ENCODE measurements around the gene IL1RAP. TPM values are rescaled to one million over a fixed set of nuclear protein-coding genes. Genes with fewer than 3 reads are reported as not detected.

IL1RAP gene
- total and polyA plus RNA-seq, 10 donors: 1.1 to 47.4 (median 24.6) TPM

DNA sequence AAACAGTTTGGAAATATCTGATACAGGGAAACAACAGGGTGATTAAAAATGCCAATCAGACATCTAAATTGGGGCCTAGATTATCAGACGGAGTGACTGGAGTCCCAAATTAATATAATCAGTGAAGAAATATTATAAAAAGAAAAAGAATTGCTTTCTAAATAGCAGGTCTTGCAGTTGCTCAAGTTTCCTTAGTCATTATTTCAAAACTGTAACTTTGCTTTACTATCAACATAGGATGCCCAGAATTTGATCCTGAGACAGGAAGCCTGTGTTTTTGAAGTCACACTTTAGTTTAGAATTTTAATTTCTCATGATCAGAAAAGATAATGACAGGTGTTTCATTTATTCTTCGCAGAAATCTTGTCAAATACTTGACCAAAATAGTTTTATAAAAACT lies 105.9 kb downstream of the IL1RAP start:
- no peaks in the 10 kb centered on the region for H3K9me3 ChIP-seq
- peaks cover 0 to 72% (median 23%) of the 10 kb centered on the region in 6 donors for H3K4me1 ChIP-seq
- TF ChIP-seq POLR2A (IDR thresholded peaks at IDR 0.05) (no peak), POLR2AphosphoS5 (IDR thresholded peaks at IDR 0.05) (no peak)
- TF ChIP-seq, protein P1, sequence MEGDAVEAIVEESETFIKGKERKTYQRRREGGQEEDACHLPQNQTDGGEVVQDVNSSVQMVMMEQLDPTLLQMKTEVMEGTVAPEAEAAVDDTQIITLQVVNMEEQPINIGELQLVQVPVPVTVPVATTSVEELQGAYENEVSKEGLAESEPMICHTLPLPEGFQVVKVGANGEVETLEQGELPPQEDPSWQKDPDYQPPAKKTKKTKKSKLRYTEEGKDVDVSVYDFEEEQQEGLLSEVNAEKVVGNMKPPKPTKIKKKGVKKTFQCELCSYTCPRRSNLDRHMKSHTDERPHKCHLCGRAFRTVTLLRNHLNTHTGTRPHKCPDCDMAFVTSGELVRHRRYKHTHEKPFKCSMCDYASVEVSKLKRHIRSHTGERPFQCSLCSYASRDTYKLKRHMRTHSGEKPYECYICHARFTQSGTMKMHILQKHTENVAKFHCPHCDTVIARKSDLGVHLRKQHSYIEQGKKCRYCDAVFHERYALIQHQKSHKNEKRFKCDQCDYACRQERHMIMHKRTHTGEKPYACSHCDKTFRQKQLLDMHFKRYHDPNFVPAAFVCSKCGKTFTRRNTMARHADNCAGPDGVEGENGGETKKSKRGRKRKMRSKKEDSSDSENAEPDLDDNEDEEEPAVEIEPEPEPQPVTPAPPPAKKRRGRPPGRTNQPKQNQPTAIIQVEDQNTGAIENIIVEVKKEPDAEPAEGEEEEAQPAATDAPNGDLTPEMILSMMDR (IDR thresholded peaks at IDR 0.05 in 8 of 11, conservative IDR thresholded peaks at IDR 0.05 in 3 of 11): no peak
- H3K27ac ChIP-seq: peak overlapping the region in 5 of 8 donors; percentile 70 to 84 (median 77)
- 55 to 83% (median 72%) methylated on average over 2 of the region's 2 CpGs for WGBS, 5 donors
- no peak for DNase-seq
- H3K4me3 ChIP-seq: no peak overlapping the region
- peaks cover 0 to 18% (median 4%) of the 10 kb centered on the region in 6 donors for H3K36me3 ChIP-seq
- intact Hi-C loops (cut with DNase I; ENCODE audit: low total_unique reads): no loop called here
- H3K27me3 ChIP-seq (replicated peaks in 1 of 7): no peaks in the 10 kb centered on the region

DNA sequence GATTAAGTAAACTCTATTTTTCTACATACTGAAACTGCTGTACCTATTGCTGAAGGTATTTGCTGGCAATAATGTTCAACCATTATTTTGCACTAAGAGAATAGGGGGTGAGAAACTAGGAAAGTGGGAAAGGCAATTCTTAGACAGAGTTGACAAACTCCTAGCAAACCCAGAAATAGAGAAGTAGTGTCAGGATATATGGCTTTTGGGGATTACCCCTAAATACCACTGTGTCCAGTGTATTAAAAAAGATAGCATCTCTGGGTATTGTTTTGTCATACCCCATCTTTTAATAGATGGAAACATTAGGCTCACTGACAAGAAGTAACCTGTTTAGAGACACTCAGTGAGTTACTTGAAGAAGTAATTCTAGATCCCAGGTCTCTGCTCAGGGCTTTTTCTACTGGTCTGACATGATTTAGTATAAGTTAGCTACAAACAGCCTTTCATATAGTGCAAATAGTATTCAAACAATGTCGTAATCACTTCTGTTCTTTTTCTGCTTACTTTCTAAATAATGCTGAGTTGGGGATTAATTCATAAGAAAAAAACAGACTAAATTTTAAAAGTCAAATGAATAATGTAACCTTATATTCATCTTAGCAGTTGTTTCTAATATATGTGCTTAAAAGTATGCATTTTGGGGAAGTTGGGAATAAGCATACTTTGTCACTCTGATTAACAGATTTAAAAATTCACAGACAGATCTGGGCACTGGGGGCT lies 107.2 kb downstream of the IL1RAP start:
- Histone ChIP-seq H3K36me3 (peaks cover 0 to 22% (median 4%) of the 10 kb centered on the region in 6 donors), H3K4me1 (peaks cover 0 to 66% (median 23%) of the 10 kb centered on the region in 6 donors), H3K27me3 (replicated peaks in 1 of 7) (no peaks in the 10 kb centered on the region), H3K27ac (peak overlapping the region in 4 of 8 donors; percentile 6 to 81 (median 26)), H3K4me3 (no peak overlapping the region), H3K9me3 (no peaks in the 10 kb centered on the region)
- TF ChIP-seq POLR2A (IDR thresholded peaks at IDR 0.05) (no peak), POLR2AphosphoS5 (IDR thresholded peaks at IDR 0.05) (no peak)
- TF ChIP-seq, protein P1 (IDR thresholded peaks at IDR 0.05 in 8 of 11, conservative IDR thresholded peaks at IDR 0.05 in 3 of 11): no peak
- intact Hi-C loops (cut with DNase I; ENCODE audit: low total_unique reads): no loop called here
- DNase-seq: no peak
- 78 to 87% (median 80%) methylated on average over 1 of the region's 1 CpG for WGBS, 5 donors

DNA sequence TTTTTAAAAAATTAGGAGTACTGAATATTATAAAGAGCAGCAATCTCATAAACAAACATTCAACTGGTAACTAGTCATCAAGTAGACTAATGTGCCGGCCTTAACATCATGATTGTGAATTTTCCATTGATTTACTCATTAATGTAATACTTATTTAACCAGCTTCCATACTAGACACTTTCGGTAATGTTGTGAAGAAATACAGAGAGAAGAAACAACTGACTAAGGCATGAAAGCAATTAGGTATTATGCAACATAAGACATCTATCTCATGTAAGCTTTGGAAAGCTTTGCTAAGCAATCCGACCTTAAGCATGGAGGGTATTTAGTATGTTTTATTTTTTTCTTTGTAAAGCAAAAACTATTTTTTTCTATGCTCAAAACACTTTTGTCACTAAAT lies 108.0 kb downstream of the IL1RAP start:
- 49 to 84% (median 67%) methylated on average over 3 of the region's 3 CpGs for WGBS, 5 donors

DNA sequence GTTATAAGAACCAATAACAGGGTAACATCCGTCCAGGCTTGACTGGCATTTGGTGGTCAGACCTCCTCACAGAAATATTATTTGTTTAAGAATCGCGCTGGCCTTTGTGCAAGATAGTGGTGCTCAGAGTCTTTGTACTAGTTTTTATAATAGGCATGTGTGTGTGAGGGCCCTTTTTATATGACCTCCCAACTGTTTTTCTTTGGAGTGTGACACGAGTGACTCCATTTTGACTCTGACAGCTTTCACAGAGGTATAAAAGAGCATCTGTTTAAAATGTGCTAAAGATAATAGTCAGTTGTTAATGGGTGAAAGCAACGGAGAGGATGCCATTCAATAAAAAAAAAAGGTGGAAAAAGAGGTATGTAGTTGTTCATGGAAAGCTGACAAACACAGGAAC lies 110.4 kb downstream of the IL1RAP start:
- no peak for DNase-seq
- 53 to 76% (median 54%) methylated on average over 5 of the region's 5 CpGs for WGBS, 5 donors
- no peaks in the 10 kb centered on the region for H3K27me3 ChIP-seq (replicated peaks in 1 of 7)
- TF ChIP-seq POLR2A (IDR thresholded peaks at IDR 0.05) (no peak), POLR2AphosphoS5 (IDR thresholded peaks at IDR 0.05) (no peak)
- TF ChIP-seq, protein P1 (IDR thresholded peaks at IDR 0.05 in 8 of 11, conservative IDR thresholded peaks at IDR 0.05 in 3 of 11): no peak
- no peaks in the 10 kb centered on the region for H3K9me3 ChIP-seq
- no peak overlapping the region for H3K4me3 ChIP-seq
- peaks cover 0 to 34% (median under 1%) of the 10 kb centered on the region in 6 donors for H3K4me1 ChIP-seq
- H3K36me3 ChIP-seq: peaks cover 0 to 45% (median 6%) of the 10 kb centered on the region in 6 donors
- intact Hi-C loops (cut with DNase I; ENCODE audit: low total_unique reads): no loop called here
- no peak overlapping the region for H3K27ac ChIP-seq

More for the DNA sequence above, 108.0 kb downstream of the IL1RAP start:
- TF ChIP-seq, protein P1 (IDR thresholded peaks at IDR 0.05 in 8 of 11, conservative IDR thresholded peaks at IDR 0.05 in 3 of 11): no peak
- no peak for TF ChIP-seq POLR2A (IDR thresholded peaks at IDR 0.05)
- no peak for TF ChIP-seq POLR2AphosphoS5 (IDR thresholded peaks at IDR 0.05)
- Histone ChIP-seq H3K4me1 (peaks cover 0 to 57% (median 19%) of the 10 kb centered on the region in 6 donors), H3K36me3 (peaks cover 0 to 25% (median 4%) of the 10 kb centered on the region in 6 donors), H3K9me3 (no peaks in the 10 kb centered on the region), H3K27ac (peak overlapping the region in 3 of 8 donors; percentile 16 to 81 (median 30)), H3K4me3 (no peak overlapping the region), H3K27me3 (replicated peaks in 1 of 7) (no peaks in the 10 kb centered on the region)
- no peak for DNase-seq
- intact Hi-C loops (cut with DNase I; ENCODE audit: low total_unique reads): no loop called here

Data from spleen (tissue), 11 donors.